HG03095 (cell line): ENCODE measurements around the gene TCP11L2.
"Not testable (repeated sequence)": the region's sequence is repeated elsewhere in the genome, so short reads cannot be mapped to it uniquely, and the experiment has no call there.

Experiments used
- ATAC-seq: cut with Tn5 transposase; IDR thresholded peaks from one replicate; pipeline ENCODE4 v1.9.1; 2021; ENCODE audit warnings: moderate library complexity; ENCODE audit not compliant: unreplicated experiment

Gene TCP11L2

DNA sequence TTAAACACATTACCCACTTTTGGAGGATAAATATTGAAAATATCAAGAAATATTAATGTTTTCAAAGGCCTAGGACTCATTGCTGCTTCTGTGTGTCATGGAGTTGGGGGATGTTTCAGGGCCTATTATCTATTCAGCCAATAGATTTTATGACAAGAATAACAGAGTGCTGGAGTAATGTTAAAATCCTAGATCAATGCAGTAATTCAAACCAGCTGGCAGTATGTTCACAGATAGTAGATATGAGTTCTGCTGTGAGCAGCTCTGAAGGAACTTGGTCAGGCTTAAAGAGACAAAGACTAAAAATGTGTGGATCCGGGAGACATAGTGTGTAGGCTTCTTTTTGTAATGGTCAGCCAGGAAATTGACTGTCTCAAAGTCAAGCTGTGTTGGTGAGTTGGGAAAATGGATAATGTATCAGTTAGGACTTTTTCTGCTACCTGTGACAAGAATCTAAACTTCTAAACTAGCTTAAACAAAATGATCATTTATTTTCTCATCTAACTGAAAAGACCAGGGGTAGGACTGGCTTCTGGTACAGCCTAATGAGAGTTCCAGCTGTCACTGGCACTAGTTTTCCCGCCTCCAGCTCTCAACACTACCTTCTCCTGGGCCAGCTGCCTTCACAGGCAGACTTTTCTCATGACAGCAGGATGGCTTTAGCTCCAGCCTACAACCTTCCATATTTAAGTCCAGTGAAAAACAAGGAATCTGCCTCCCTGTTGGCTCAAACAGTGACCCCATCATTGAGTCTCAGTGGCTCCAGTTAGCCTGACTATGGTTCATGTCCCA lies 38.7 kb downstream of the TCP11L2 start:
- ATAC-seq, result no peak

GRCh38 chr12:106342397-106343213 lies 40.1 kb downstream of the TCP11L2 start:
- ATAC-seq, result no peak

DNA sequence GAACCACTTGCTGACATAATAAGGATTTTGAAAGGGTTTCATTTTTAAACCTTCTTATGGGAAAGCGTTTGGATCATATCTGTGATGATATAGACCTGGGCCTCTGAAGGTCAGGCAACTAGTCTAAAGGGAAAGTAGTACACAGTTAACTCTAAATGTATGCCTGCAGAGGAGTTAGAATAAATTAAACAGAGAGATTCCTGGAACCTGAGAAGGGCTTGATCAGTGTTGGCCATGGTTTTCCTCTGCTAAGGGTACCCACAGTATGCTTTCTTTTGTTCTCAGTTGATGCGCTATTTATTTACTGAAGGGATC lies 40.6 kb downstream of the TCP11L2 start:
- ATAC-seq, result no peak

DNA sequence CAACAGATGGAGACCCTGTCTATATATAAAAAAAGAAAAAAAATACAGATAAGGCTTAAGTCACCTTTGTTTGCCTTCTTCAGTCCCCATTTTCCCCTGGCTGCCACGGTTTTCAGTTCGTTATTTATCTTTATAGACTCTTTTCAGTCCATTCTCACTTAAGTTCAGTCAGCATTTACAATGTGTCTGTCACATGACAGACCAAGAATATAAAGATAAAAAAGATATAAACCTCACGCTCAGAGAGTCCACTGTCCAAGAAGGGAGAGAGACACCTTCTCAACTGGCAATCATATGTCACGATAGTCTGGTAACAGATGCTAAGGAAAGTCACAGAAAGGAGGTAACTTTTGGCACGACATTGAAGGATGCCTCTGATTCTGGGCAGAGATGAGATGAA lies 41.6 kb downstream of the TCP11L2 start:
- ATAC-seq, result no peak

DNA sequence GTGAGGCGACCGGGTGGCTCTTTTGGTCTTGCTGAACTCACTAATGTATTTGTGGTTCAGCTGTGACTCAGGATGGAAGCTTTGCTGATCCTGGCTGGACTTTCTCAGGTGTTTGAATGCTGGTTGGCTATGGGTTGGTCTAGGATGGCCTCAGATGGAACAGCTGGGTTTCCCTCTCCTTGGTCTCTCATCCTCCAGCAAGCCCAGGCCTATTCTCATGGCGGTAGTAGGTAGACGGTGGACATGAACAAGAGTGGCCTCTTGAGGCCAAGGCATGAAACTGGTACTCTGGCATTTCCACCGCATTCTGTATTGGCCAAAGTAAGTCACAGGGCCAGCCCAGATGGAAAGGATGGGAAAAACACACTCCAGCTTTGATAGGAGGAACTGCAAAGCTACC lies 43.2 kb downstream of the TCP11L2 start:
- ATAC-seq, result no peak

DNA sequence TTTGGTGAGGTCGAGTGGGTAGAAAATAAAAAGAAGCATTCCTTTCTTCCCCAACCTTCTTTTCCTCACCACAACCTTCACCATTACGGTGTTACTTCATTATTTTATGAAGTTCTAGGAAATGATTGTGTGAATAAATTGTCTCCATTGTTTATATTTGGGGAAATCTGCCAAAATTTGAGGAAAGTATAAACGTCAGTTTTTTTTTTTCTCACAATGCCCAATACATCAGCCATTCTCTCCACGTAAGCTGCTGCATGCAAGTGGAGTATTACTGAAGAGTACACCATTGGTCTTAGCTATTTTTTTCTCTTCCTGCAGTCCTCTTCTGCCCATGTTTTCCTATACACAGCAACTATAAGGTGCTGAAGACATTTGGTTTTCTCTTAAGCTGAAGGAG lies 45.9 kb downstream of the TCP11L2 start:
- ATAC-seq, result no peak

GRCh38 chr12:106353175-106353574 lies 50.6 kb downstream of the TCP11L2 start:
- ATAC-seq, result no peak

GRCh38 chr12:106357549-106358395 lies 55.2 kb downstream of the TCP11L2 start, which contains the start of gene POLR3B:
Gene POLR3B (plus strand): TSS chr12:106357748. CDS start chr12:106357880, 132 bp downstream.
- ATAC-seq, result peak; percentile 90

DNA sequence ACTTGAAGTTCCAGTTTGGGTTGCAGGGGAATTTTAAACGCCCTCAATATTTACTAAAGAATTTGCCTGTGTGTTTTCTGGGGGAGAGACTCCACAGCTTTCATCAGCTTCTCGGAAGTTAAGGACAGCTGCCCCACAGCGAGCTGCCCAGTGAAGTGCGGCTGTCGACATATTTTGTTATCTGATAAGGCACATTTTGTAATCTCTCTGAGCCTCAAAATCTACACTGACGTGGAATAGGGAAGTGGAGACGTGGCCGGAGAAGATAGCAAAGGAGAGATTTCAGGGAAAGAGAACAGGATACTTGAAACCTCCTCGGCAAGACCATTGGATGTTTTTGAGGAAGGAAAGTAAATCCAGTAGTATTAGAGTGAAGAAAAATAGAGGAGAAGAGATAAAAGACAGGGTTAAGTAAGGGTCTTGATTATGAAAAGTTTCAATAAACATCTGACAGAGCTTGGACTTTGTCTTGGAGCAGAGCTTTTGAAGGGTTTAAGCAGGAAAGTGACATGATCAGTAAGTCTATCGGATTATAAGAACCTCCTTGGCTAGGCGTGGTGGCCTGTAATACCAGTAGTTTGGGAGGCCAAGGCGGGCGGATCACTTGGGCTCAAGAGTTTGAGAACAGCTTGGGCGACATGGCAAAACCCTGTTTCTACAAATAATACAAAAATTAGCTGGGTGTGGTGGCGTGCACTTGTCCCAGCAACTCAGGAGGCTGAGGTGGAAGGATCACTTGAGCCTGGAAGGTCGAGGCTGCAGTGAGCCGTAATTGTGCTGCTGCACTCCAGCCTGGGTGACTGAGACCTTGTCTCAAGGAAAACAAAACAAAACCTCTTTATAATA lies 56.1 kb downstream of the TCP11L2 start:
- peak; percentile 12 for ATAC-seq

GRCh38 chr12:106359646-106360399 lies 57.3 kb downstream of the TCP11L2 start:
- ATAC-seq, result no peak

- ATAC-seq, result no peak
Measured at GRCh38 chr12:106360400-106360994, 58.0 kb downstream of the TCP11L2 start.

DNA sequence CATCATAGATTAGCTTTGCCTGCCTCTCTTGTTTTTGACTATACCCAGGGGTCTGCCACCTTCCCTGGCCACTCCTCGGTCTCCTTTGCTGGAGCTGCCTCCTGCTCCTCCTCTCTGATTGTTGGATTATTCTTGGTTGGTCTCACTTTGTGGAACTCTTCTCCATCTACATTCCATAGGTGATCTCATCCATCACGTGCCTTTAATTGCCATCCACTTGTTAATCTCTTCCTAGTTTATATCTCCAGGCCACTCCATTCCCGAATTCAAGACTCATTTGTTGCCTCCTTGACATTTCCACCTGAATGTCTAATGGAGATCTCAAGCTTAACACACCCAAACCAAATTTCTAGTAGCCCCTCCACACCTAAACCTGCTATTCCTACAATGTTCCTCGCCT lies 60.4 kb downstream of the TCP11L2 start:
- no peak for ATAC-seq

- no peak for ATAC-seq
Measured at GRCh38 chr12:106364261-106364660, 61.7 kb downstream of the TCP11L2 start.

DNA sequence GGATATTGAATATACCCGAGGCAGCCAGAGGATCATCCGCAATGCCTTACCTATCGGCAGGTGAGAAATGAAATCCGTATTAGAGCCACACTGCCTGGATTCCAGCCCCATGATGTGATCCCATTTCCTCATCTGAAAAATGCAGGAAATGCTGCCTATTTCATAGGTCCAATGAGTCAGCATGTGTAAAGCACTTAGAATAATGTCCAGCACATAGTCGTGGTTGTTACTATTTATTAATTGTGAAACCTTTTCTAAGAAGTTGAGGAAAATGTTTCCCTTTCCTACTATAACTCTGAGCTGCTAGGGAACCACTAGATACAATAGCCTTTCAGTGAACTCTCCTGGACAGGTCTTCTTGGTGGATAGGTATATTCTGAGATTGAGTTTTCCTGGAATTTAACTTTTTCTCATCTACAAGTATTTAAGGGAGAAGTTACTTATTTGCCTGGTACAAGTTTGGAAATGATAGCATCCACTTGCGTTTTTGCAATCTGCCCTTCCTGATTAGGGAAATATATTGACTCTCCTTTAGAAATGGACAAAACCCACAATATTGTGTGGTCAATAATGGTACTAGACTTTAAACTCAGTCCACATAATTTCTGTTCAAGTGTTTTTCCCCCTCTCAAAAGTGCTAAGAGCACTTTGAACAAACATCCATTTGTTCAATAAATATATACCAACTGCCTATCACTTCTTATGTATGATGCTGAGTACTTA lies 67.3 kb downstream of the TCP11L2 start:
- no peak for ATAC-seq

GRCh38 chr12:106378788-106379187 lies 76.3 kb downstream of the TCP11L2 start:
- ATAC-seq, result no peak

- ATAC-seq, result no peak
Measured at GRCh38 chr12:106380954-106381353, 78.4 kb downstream of the TCP11L2 start.

DNA sequence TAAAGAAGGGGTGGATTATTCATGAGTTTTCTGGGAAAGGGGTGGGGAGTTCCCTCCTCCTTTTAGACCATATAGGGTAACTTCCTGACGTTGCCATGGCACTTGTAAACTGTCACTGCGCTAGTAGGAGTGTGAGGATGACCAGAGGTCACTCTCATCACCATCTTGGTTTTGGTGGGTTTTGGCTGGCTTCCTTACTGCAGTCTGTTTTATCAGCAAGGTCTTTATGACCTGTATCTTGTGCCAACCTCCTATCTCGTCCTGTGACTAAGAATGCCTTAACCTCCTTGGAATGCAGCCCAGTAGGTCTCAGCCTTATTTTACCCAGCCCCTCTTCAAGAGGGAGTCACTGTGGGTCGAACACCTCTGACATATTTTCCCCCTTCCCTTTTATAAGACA lies 79.3 kb downstream of the TCP11L2 start:
- ATAC-seq, result not testable (repeated sequence)

GRCh38 chr12:106386813-106387535 lies 84.4 kb downstream of the TCP11L2 start:
- ATAC-seq, result no peak
